A549 (cell line): ENCODE data around the gene COL8A1. TPM values are rescaled to one million over a fixed set of nuclear protein-coding genes. Genes with fewer than 3 reads are reported as not detected.

Experiments used
- ATAC-seq, 2 experiments: fragments of 200-7000 bp in 1 of 2; fragments of >200 bp in 1 of 2; cut with Nextera tagmentation in 1 of 2; cut with Tn5 transposase in 1 of 2; 3 replicates each; pipeline versions ENCODE4 v1.8.0 to v1.9.1; 2018 to 2020; ENCODE audit warnings: mild to moderate bottlenecking in 1 of 2, moderate library complexity in 1 of 2
- CTCF ChIA-PET: fragments of 300-600 bp; sonication (Branson Sonifier 250); formaldehyde crosslinking; extraction: SDS; loops from one replicate; lab custom pipeline; 2021; ENCODE audit warnings: antibody characterized with exemption, inconsistent platforms; lab: Yijun Ruan, JAX
- POLR2A ChIA-PET: fragments of 350-600 bp; formaldehyde crosslinking; extraction: SDS; loops from one replicate; lab custom pipeline; 2021; ENCODE audit warnings: antibody characterized with exemption, inconsistent platforms; lab: Yijun Ruan, JAX
- DNase-seq, 2 experiments: peaks; one replicate each; pipeline versions ENCODE4 v3.0.0 to v3.0.0-alpha.2; 2011 to 2016; ENCODE audit warnings: low read depth in 1 of 2, low spot score in 1 of 2
- FAIRE-seq: peaks from 2 replicates; lab custom pipeline; 2011; peaks lifted over from hg19 to GRCh38; lab: Jason Lieb, UNC
- H3K27ac ChIP-seq, 2 experiments: fragments of >200 bp; sonication (Bioruptor Twin); formaldehyde crosslinking; 3 replicates each; pipeline ENCODE4 v1.5.1; 2016 to 2017
- H3K4me1 ChIP-seq: fragments of >200 bp; sonication (Bioruptor Twin); formaldehyde crosslinking; 3 replicates; pipeline ENCODE4 v1.6.1; 2016
- H3K4me2 ChIP-seq: fragments of >200 bp; sonication (Bioruptor Twin); formaldehyde crosslinking; 3 replicates; pipeline ENCODE4 v1.6.1; 2016
- H3K4me3 ChIP-seq: fragments of >200 bp; sonication (Bioruptor Twin); formaldehyde crosslinking; 3 replicates; pipeline ENCODE4 v1.5.1; 2016
- H3K9me3 ChIP-seq: fragments of >200 bp; sonication (Bioruptor Twin); formaldehyde crosslinking; 3 replicates; pipeline ENCODE4 v1.6.1; 2016
- ATOH8 ChIP-seq: fragments of 250-450 bp; sonication (Bioruptor Pico); IDR thresholded peaks from 2 replicates; pipeline ENCODE4 v1.5.0; 2020; ENCODE audit warnings: low read depth, mild to moderate bottlenecking, moderate library complexity
- CHD2 ChIP-seq: fragments of 150-350 bp; IDR thresholded peaks from 2 replicates; pipeline ENCODE4 v1.6.1; 2014; ENCODE audit warnings: low read length; ENCODE audit not compliant: partially characterized antibody
- CHD4 ChIP-seq: fragments of 200-600 bp; sonication (generic); IDR thresholded peaks from 2 replicates; pipeline ENCODE4 v1.6.1; 2016; ENCODE audit warnings: antibody characterized with exemption, mild to moderate bottlenecking, borderline replicate concordance
- EHF ChIP-seq: fragments of 250-450 bp; sonication (Bioruptor Pico); IDR thresholded peaks from 2 replicates; pipeline ENCODE4 v1.5.0; 2020; ENCODE audit warnings: mild to moderate bottlenecking
- ELK1 ChIP-seq: fragments of 150-350 bp; IDR thresholded peaks from 2 replicates; pipeline ENCODE4 v1.6.1; 2014; ENCODE audit warnings: low read depth, mild to moderate bottlenecking, low read length
- FOSB ChIP-seq: fragments of 250-450 bp; sonication (Bioruptor Pico); IDR thresholded peaks from 2 replicates; pipeline ENCODE4 v1.5.0; 2020; ENCODE audit warnings: mild to moderate bottlenecking, moderate library complexity
- FOSL2 ChIP-seq, 2 experiments: fragments of 450-650 bp in 1 of 2; fragments of >200 bp in 1 of 2; sonication (Bioruptor Twin) in 1 of 2; formaldehyde crosslinking; IDR thresholded peaks; 2 replicates each; pipeline versions ENCODE4 v1.5.0 to v1.6.1; 2016 to 2020; ENCODE audit warnings: mild to moderate bottlenecking in 1 of 2, moderate library complexity in 1 of 2
- HDAC2 ChIP-seq: fragments of 200-600 bp; sonication (generic); IDR thresholded peaks from 2 replicates; pipeline ENCODE4 v1.6.1; 2016
- HEYL ChIP-seq: fragments of 250-450 bp; sonication (Bioruptor Pico); IDR thresholded peaks from 2 replicates; pipeline ENCODE4 v1.8.0; 2021; ENCODE audit warnings: mild to moderate bottlenecking, moderate library complexity
- HOXA7 ChIP-seq: fragments of 250-450 bp; sonication (Bioruptor Pico); IDR thresholded peaks from 2 replicates; pipeline ENCODE4 v1.5.0; 2020; ENCODE audit warnings: mild to moderate bottlenecking, moderate library complexity
- HOXB13 ChIP-seq: fragments of 250-450 bp; sonication (Bioruptor Pico); IDR thresholded peaks from 2 replicates; pipeline ENCODE4 v1.5.0; 2020; ENCODE audit warnings: low read depth, mild to moderate bottlenecking, moderate library complexity
- HOXB5 ChIP-seq: fragments of 250-450 bp; sonication (Bioruptor Pico); IDR thresholded peaks from 2 replicates; pipeline ENCODE4 v1.5.0; 2020; ENCODE audit warnings: mild to moderate bottlenecking, moderate library complexity
- JUNB ChIP-seq: fragments of >200 bp; sonication (Bioruptor Twin); formaldehyde crosslinking; IDR thresholded peaks from 2 replicates; pipeline ENCODE4 v1.6.1; 2016
- KDM5A ChIP-seq: fragments of 200-600 bp; sonication (generic); IDR thresholded peaks from 2 replicates; pipeline ENCODE4 v1.6.1; 2016; ENCODE audit warnings: antibody characterized with exemption, mild to moderate bottlenecking
- MYC ChIP-seq: IDR thresholded peaks from 2 replicates; pipeline ENCODE4 v1.6.1; 2012; ENCODE audit warnings: mild to moderate bottlenecking, inconsistent platforms, low read length, improper control_type of control experiment, borderline replicate concordance
- NR3C1 ChIP-seq: fragments of >200 bp; sonication (Bioruptor Twin); formaldehyde crosslinking; IDR thresholded peaks from 3 replicates; pipeline ENCODE4 v1.6.1; 2017
- POLR2A ChIP-seq: IDR thresholded peaks from 2 replicates; pipeline ENCODE4 v1.6.1; 2012; ENCODE audit warnings: mild to moderate bottlenecking, low read length
- POLR2AphosphoS2 ChIP-seq: conservative IDR thresholded peaks from 2 replicates; pipeline ENCODE4 v1.6.1; 2012; ENCODE audit warnings: low read length, improper control_type of control experiment, inconsistent platforms
- RCOR1 ChIP-seq: fragments of 150-350 bp; IDR thresholded peaks from 2 replicates; pipeline ENCODE4 v1.6.1; 2014; ENCODE audit warnings: antibody characterized with exemption, low read length, low read depth
- RFX5 ChIP-seq: fragments of 450-650 bp; IDR thresholded peaks from 2 replicates; pipeline ENCODE4 v1.7.1; 2014; ENCODE audit warnings: antibody characterized with exemption, mild to moderate bottlenecking, moderate library complexity
- SMC3 ChIP-seq: fragments of >200 bp; sonication (Bioruptor Twin); formaldehyde crosslinking; IDR thresholded peaks from 3 replicates; pipeline ENCODE4 v1.6.1; 2018; ENCODE audit warnings: inconsistent platforms
- ZFP36 ChIP-seq: fragments of 450-650 bp; IDR thresholded peaks from 2 replicates; pipeline ENCODE4 v1.6.1; 2014; ENCODE audit warnings: borderline replicate concordance; ENCODE audit not compliant: partially characterized antibody
- WGBS: methylation state at CpG from one replicate; pipeline ENCODE4 v1.1.6; 2017; ENCODE audit errors: missing lambda C conversion rate; 5-methylcytosine and 5-hydroxymethylcytosine counted together
- polyA plus RNA-seq, 4 experiments: library from polyadenylated mRNA; depleted of rRNA in 3 of 4; stranded (reverse); fragments of >200 nt; fragmentation: RNase III in 1 of 4; extraction: RNeasy Plus Mini Kit Qiagen cat#74134 plus additional on column Dnase treatment in 1 of 4; gene quantifications; 2 replicates in 3 of 4; 3 replicates in 1 of 4; pipeline ENCODE4 v1.2.3, GENCODE V29; 2011 to 2017
- TF ChIP-seq, protein P1 (sequence below): fragments of >200 bp; sonication (Bioruptor Twin); formaldehyde crosslinking; IDR thresholded peaks from 3 replicates; pipeline ENCODE4 v1.6.1; 2016
- TF ChIP-seq, protein P2 (sequence below): IDR thresholded peaks from 2 replicates; pipeline ENCODE4 v1.6.1; 2012; ENCODE audit warnings: low read depth, borderline replicate concordance

The COL8A1 gene
- polyA plus RNA-seq, 2 of the 4 experiments (the other 2 are of a cell fraction) = not detected

GRCh38 chr3:99690761-99691369 lies 52.5 kb downstream of the COL8A1 start:
- Histone ChIP-seq H3K4me2 (no peak overlapping the region), H3K27ac (no peak overlapping the region), H3K4me1 (no peaks in the 10 kb centered on the region), H3K9me3 (no peaks in the 10 kb centered on the region), H3K4me3 (no peak overlapping the region)
- POLR2A ChIA-PET = no interaction called here
- TF ChIP-seq HEYL (CRISPR knock-in tag) = no peak
- TF ChIP-seq MYC = no peak
- TF ChIP-seq RCOR1 = no peak
- TF ChIP-seq ZFP36 = no peak
- no peak for TF ChIP-seq HOXB5
- TF ChIP-seq, protein P1, sequence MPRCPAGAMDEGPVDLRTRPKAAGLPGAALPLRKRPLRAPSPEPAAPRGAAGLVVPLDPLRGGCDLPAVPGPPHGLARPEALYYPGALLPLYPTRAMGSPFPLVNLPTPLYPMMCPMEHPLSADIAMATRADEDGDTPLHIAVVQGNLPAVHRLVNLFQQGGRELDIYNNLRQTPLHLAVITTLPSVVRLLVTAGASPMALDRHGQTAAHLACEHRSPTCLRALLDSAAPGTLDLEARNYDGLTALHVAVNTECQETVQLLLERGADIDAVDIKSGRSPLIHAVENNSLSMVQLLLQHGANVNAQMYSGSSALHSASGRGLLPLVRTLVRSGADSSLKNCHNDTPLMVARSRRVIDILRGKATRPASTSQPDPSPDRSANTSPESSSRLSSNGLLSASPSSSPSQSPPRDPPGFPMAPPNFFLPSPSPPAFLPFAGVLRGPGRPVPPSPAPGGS = no peak
- TF ChIP-seq CHD4 = no peak
- no peak for TF ChIP-seq EHF (CRISPR knock-in tag)
- TF ChIP-seq HDAC2 = no peak
- TF ChIP-seq NR3C1 = no peak
- TF ChIP-seq SMC3 = no peak
- no peak for TF ChIP-seq FOSL2 (IDR thresholded peaks at IDR 0.05)
- TF ChIP-seq FOSL2 (CRISPR knock-in tag; IDR thresholded peaks at IDR 0.05) = no peak
- TF ChIP-seq ELK1 = no peak
- no peak for TF ChIP-seq KDM5A
- ATAC-seq = no peak
- WGBS = 19% methylated on average over 4 of the region's 4 CpGs
- DNase-seq = no peak
- no peak for FAIRE-seq
- CTCF ChIA-PET = no interaction called here

DNA sequence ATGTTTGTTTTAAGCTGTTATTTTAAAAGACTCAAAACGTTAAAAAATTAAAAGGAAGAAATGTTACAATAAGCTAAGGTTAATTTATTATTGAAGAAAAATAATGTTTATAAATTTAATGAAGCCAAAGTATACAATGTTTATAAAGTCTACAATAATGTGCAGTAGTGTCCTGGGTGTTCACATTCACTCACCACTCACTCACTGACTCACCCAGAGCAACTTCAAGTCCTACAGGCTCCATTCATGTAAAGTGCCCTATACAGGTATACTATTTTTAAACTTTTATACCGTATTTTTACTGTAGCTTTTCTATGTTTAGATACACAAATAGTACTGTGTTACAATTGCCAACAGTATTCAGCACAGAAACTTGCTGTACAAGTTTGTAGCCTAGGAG lies 55.2 kb downstream of the COL8A1 start:
- WGBS = 10% methylated on average over 2 of the region's 2 CpGs
- TF ChIP-seq SMC3 (no peak), ZFP36 (no peak), POLR2A (no peak), JUNB (no peak), ATOH8 (CRISPR knock-in tag) (no peak), POLR2AphosphoS2 (no peak), FOSB (CRISPR knock-in tag) (no peak), CHD2 (no peak), RFX5 (no peak), HOXB13 (CRISPR knock-in tag) (no peak), HOXA7 (no peak), HOXB5 (no peak), NR3C1 (no peak)
- TF ChIP-seq, protein P2, sequence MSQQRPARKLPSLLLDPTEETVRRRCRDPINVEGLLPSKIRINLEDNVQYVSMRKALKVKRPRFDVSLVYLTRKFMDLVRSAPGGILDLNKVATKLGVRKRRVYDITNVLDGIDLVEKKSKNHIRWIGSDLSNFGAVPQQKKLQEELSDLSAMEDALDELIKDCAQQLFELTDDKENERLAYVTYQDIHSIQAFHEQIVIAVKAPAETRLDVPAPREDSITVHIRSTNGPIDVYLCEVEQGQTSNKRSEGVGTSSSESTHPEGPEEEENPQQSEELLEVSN = no peak
- POLR2A ChIA-PET = no interaction called here
- no peaks in the 10 kb centered on the region for H3K9me3 ChIP-seq
- ATAC-seq (no peak), FAIRE-seq (no peak), DNase-seq (no peak)
- H3K4me2 ChIP-seq = no peak overlapping the region
- no peak overlapping the region for H3K4me3 ChIP-seq
- CTCF ChIA-PET = no interaction called here
- H3K4me1 ChIP-seq = no peaks in the 10 kb centered on the region
- H3K27ac ChIP-seq = no peak overlapping the region
